ENCODE data around the gene PLOD1.

- no peak for TF ChIP-seq CTCF (conservative IDR thresholded peaks at IDR 0.05)
- no peak for TF ChIP-seq EZH2 (IDR thresholded peaks at IDR 0.05; ENCODE audit: low read depth)
These were observed 12.1 kb downstream of the PLOD1 start for GRCh38 chr1:11946647-11947046.
